HG03457 (cell line): ENCODE data around the gene BUD31.
"Not testable (repeated sequence)": the region's sequence is repeated elsewhere in the genome, so short reads cannot be mapped to it uniquely, and the experiment has no call there.

Experiments used
- ATAC-seq: cut with Tn5 transposase; IDR thresholded peaks from one replicate; pipeline ENCODE4 v1.9.1; 2021; ENCODE audit warnings: moderate number of reproducible peaks; ENCODE audit not compliant: unreplicated experiment

The BUD31 gene

GRCh38 chr7:99428972-99429566, 20.3 kb downstream of the BUD31 start:
- ATAC-seq: no peak

DNA sequence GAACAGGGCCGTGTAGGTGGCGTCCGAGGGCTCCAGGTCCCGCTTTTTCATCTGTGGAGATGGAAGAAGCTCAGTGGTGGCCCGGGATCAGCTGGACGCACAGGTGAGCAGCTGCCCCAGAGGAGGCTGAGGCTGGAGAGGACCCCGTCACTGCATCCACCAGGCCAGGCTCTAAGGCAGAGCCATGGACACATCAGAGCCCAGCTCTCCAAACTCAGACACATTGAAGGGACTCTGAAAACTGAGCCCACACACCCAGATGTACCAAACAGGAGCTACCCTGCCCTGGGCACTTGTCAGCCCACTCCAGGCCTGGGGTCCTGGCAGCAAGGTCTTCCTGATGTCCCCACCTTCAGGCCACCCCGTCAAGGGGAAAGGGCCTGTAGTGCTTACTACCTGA, 21.0 kb downstream of the BUD31 start:
- no peak for ATAC-seq

- not testable (repeated sequence) for ATAC-seq
Observed at GRCh38 chr7:99431756-99432540, 23.2 kb downstream of the BUD31 start.

- ATAC-seq: no peak
Observed at GRCh38 chr7:99433158-99433557, 24.4 kb downstream of the BUD31 start.

- no peak for ATAC-seq
Observed at GRCh38 chr7:99437946-99438572, 29.3 kb downstream of the BUD31 start.

DNA sequence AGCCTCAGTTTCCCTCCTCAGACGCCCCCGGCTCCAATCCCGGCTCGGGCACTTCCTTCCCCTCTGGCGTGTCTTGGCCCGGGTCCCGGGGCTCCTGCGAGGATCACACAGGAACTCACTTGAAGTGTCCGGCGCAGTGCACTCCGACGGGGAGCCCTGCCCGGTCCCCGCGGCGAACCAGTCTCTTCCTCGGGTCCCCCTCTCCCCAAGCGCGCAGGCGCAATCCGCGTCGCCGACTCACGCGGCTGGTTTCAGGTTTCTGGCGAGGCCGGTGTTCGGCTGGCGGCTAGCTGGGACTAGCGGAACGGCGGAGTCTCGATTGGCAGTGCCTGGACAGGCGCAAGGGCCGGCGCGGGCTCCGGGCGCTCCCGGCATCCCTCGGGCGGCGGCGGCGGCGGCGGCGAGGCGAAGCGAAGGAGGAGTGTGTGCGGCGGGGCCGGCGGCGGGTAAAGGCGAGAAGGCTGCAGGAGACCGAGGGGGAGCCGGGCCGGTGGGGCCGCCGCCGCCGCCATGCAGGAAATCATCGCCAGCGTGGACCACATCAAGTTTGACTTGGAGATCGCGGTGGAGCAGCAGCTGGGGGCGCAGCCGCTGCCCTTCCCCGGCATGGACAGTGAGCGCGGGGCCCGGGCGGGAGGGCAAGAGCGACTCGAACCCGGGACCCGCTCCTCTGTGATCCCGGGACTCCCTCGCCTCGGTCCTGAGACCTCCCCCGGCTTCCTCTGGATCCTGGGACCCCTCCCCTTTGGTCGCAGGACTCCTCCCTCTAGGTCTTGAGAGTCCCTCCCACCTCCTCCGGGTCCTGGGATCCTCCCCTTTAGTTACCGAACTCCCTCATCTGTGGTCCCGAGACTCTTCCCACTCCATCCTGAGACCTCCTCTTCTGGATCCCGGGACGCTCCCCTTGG, 30.1 kb downstream of the BUD31 start, which contains the start of the genes CPSF4 and PTCD1:
CPSF4 (plus strand) TSS at position 371 of the 908 bp plus-strand sequence; CDS start at position 511, 140 bp downstream.
PTCD1 (minus strand) TSS at position 226 of the 908 bp plus-strand sequence. CDS start 3,556 bp downstream, outside the sequence.
- peak; percentile 76 for ATAC-seq

GRCh38 chr7:99440195-99440594, 31.4 kb downstream of the BUD31 start:
- no peak for ATAC-seq

- no peak for ATAC-seq
Observed at GRCh38 chr7:99446096-99446495, 37.3 kb downstream of the BUD31 start.

- ATAC-seq: no peak
Observed at GRCh38 chr7:99447943-99448342, 39.2 kb downstream of the BUD31 start.

DNA sequence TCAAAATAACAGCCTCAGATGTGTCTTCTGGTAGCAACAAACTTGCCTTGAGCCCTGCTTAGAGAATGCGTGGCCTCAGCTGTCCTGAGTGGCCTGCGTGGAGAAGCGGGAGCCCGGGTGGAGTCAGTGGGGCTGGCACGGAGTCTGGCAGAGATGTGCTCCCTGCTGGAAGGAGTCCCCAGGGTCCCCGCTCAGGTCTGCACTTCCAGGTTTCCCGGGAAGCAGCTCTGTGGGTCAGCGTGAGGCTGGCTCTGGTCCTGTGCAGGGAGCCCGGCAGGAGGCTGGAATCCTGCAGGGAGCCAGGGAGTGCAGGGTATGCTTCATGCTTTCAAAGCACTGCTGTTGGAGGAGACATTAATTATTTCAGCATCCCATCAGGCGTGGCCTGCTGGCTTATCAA, 40.1 kb downstream of the BUD31 start:
- ATAC-seq: no peak

DNA sequence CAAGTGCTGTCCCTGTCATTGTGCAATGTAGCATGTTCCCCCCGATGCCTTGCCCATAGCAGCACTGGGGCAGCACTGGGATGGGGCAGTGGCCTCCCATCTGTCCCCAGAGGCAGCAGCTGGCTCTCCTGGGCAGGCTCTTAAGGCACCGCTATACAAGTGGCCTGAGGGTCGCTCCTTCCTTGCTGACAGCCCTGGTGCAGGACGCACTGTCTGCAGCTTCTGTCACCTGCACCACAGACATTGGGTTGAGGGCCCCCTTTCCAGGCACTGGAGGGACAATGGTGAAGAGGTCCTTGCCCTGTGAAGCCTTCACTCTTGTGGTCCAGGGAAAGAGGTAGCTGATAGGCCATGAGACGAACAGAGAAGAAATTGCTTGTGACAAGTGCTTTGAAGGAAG, 40.6 kb downstream of the BUD31 start:
- no peak for ATAC-seq

- ATAC-seq: no peak
Observed at GRCh38 chr7:99451936-99452335, 43.2 kb downstream of the BUD31 start.

DNA sequence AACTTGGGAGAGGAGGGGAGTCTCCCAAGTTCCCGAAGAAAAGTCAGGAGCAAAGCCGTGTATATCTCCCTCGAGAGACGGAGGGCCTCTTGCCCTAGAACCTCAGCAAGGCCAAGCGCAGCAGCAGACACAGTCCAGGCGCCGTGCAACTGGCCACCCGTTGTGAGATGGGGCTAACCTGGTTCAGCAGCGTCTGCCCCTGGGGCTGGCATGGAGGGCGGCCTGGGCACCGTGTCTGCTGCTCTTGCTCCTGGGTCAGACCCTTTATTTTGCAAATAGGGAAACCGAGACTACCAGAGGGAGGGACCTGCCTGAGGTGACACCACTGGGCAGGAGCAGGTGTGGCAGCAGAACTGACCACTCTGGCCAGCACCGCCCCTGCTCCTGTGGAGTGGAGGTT, 43.8 kb downstream of the BUD31 start:
- ATAC-seq: no peak

- ATAC-seq: no peak
Observed at GRCh38 chr7:99453105-99453504, 44.3 kb downstream of the BUD31 start.

- ATAC-seq: no peak
Observed at GRCh38 chr7:99455874-99456273, 47.1 kb downstream of the BUD31 start.

DNA sequence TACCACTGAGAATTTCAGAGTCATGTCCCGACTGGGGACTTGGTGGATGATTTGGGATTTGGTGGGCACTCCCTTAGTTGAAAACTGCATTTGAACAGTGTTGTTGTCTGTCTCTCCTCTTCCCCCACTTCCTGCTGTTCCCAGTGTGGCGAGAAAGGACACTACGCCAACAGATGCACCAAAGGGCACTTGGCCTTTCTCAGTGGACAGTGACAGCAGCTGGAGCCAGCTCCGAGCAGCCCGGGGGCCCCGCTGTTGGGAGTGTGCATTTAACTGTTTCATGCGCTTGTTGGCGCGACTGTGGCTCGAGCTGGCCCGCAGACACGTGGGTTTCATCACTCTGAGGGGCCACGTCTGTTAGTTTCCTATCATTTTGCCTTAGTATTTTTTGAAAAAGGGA, 47.5 kb downstream of the BUD31 start:
- no peak for ATAC-seq

GRCh38 chr7:99457050-99457649, 48.4 kb downstream of the BUD31 start:
- ATAC-seq: no peak

GRCh38 chr7:99457650-99458493, 49.1 kb downstream of the BUD31 start:
- no peak for ATAC-seq

- no peak for ATAC-seq
Observed at GRCh38 chr7:99459087-99459486, 50.3 kb downstream of the BUD31 start.

DNA sequence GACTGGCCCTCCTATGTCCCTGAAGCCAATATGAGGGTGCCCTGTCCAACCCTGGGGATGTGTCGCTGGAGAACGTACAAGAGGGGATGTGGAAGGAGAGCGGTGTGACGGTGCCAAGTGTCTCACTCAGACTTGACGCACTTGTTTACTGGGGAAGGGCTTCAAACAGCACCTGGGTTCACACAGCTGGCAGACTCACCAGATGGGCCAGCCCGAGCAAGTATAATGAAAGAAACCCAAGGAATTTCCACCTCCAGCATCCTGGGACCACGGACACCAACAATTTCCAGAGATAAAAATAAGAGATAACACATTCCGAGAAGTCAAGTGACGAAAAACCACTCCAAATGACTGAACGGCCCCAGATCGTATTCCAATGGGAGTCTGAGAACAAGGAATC, 51.9 kb downstream of the BUD31 start:
- no peak for ATAC-seq
